22Rv1 (cell line): ENCODE results near the gene ZG16.
"Not testable (repeated sequence)": the region's sequence is repeated elsewhere in the genome, so short reads cannot be mapped to it uniquely, and the experiment has no call there.

ENCODE experiments used
- H3K27ac ChIP-seq: fragments of 450-650 bp; 2 replicates; pipeline ENCODE4 v1.5.1; 2017
- CTCF ChIP-seq: fragments of 450-650 bp; IDR thresholded peaks from 2 replicates; pipeline ENCODE4 v1.5.1; 2017; ENCODE audit warnings: mild to moderate bottlenecking
- ZFX ChIP-seq: fragments of 450-650 bp; IDR thresholded peaks from 2 replicates; pipeline ENCODE4 v1.6.1; 2017; ENCODE audit warnings: antibody characterized with exemption, borderline replicate concordance

ZG16 gene

GRCh38 chr16:29777576-29778350, at the start of gene ZG16:
ZG16 (plus strand) TSS chr16:29778256; CDS start chr16:29779267, 1,011 bp downstream.
- no peak within 1 kb of the TSS for H3K27ac ChIP-seq
- TF ChIP-seq CTCF (no peak), ZFX (no peak)

- no peak overlapping the region for H3K27ac ChIP-seq
- TF ChIP-seq CTCF (peak; percentile 76), ZFX (no peak)
Measured at GRCh38 chr16:29729116-29729521, 48.9 kb upstream of the ZG16 start.

GRCh38 chr16:29730649-29731048, 47.4 kb upstream of the ZG16 start:
- H3K27ac ChIP-seq, result no peak overlapping the region
- TF ChIP-seq ZFX (no peak), CTCF (no peak)

- not testable (repeated sequence) for H3K27ac ChIP-seq
Measured at GRCh38 chr16:29731768-29732601, 46.1 kb upstream of the ZG16 start.

GRCh38 chr16:29734786-29735185, 43.3 kb upstream of the ZG16 start:
- no peak overlapping the region for H3K27ac ChIP-seq
- no peak for TF ChIP-seq CTCF

GRCh38 chr16:29736112-29736511, 41.9 kb upstream of the ZG16 start:
- TF ChIP-seq CTCF (no peak), ZFX (no peak)

GRCh38 chr16:29736764-29737163, 41.3 kb upstream of the ZG16 start:
- TF ChIP-seq ZFX (no peak), CTCF (no peak)
- H3K27ac ChIP-seq, result no peak overlapping the region

More at GRCh38 chr16:29736112-29736511, 41.9 kb upstream of the ZG16 start:
- H3K27ac ChIP-seq, result no peak overlapping the region
